ENCODE data around the gene CBLB.

The CBLB gene

DNA sequence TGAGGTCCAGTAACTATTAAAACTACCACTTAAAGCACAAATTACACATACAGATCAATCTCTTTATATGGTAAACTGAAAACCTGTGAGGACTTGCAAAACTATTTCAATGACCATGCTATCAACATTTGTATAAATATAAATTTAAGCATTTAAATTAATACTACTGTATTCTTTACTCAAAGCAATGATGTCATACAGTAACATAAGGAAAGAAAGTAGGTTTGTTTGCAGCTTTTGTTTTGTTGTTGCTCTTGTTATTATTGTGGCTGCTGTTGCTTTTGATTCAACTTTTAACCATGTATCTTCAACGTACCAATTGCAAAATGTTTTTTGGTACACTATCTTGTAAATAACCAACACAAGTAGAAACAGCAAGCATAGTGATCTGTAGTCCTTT is 22.0 kb downstream of the CBLB start:
- DNase-seq (ENCODE audit: low spot score), result no peak
- in situ Hi-C loops (cut with MboI; ENCODE audit: low sequenced_read_pairs, unreplicated experiment), result loop anchor here (25.0 kb wide), 1 partner anchor 1215 kb away; no protein-coding TSS in a partner anchor
- TF ChIP-seq CTCF (IDR thresholded peaks at IDR 0.05; ENCODE audit: borderline replicate concordance, control extremely low read depth, extremely low read depth, insufficient read depth, missing control alignments), result no peak

DNA sequence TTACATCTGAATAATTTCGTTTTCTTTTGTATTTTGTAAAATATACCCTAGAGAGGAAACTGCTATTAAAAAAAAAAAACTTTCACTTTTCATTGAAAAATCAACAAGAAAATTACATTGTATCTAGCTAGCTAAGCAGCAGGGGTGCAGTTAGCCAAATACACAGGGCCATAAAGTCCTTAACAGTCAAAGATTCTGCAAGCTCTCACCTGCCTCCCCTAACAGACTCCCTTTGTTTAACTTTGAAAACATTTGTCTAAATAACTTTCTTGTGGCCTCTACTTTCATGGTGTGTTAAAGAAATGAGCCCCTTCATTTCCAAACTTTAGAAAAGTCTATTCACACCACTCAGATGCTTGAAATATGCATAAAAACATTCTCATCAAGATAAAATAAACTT is 23.3 kb downstream of the CBLB start:
- no peak for TF ChIP-seq CTCF (IDR thresholded peaks at IDR 0.05; ENCODE audit: borderline replicate concordance, control extremely low read depth, extremely low read depth, insufficient read depth, missing control alignments)
- in situ Hi-C loops (cut with MboI; ENCODE audit: low sequenced_read_pairs, unreplicated experiment), result loop anchor here (25.0 kb wide), 1 partner anchor 1217 kb away; no protein-coding TSS in a partner anchor
- no peak for DNase-seq (ENCODE audit: low spot score)

GRCh38 chr3:105844704-105845103 is 24.1 kb downstream of the CBLB start:
- no peak for TF ChIP-seq CTCF (IDR thresholded peaks at IDR 0.05; ENCODE audit: borderline replicate concordance, control extremely low read depth, extremely low read depth, insufficient read depth, missing control alignments)
- in situ Hi-C loops (cut with MboI; ENCODE audit: low sequenced_read_pairs, unreplicated experiment), result loop anchor here (25.0 kb wide), 1 partner anchor 1218 kb away; no protein-coding TSS in a partner anchor
- no peak for DNase-seq (ENCODE audit: low spot score)

GRCh38 chr3:105843994-105844393 is 24.8 kb downstream of the CBLB start:
- TF ChIP-seq CTCF (IDR thresholded peaks at IDR 0.05; ENCODE audit: borderline replicate concordance, control extremely low read depth, extremely low read depth, insufficient read depth, missing control alignments), result no peak
- DNase-seq (ENCODE audit: low spot score), result no peak
- in situ Hi-C loops (cut with MboI; ENCODE audit: low sequenced_read_pairs, unreplicated experiment), result loop anchor here (25.0 kb wide), 1 partner anchor 1218 kb away; no protein-coding TSS in a partner anchor

DNA sequence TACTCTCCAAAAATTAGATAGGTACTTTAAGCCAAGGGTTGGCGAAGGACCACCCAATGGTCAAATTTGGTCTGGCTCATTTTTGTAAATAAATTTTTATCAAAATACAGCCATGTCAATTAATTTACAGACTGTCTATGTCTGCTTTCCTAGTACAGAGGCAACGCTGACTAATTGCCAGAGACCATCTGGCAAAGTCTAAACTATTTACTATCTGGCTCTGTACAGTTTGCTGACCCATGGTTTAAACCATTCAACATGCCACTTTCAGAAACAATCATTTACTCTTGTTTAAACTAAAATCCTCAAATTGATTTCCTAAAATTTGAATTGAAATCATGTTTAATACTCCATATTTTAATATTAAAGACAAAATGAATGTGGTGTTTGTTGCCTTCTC is 25.9 kb downstream of the CBLB start:
- TF ChIP-seq CTCF (IDR thresholded peaks at IDR 0.05; ENCODE audit: borderline replicate concordance, control extremely low read depth, extremely low read depth, insufficient read depth, missing control alignments), result no peak
- in situ Hi-C loops (cut with MboI; ENCODE audit: low sequenced_read_pairs, unreplicated experiment), result loop anchor here (25.0 kb wide), 1 partner anchor 1219 kb away; no protein-coding TSS in a partner anchor
- DNase-seq (ENCODE audit: low spot score), result no peak

- in situ Hi-C loops (cut with MboI; ENCODE audit: low sequenced_read_pairs, unreplicated experiment), result loop anchor here (25.0 kb wide), 1 partner anchor 1220 kb away; no protein-coding TSS in a partner anchor
Observed at GRCh38 chr3:105842449-105842848, 26.4 kb downstream of the CBLB start.

More at GRCh38 chr3:105842449-105842848, 26.4 kb downstream of the CBLB start:
- DNase-seq (ENCODE audit: low spot score), result no peak
- TF ChIP-seq CTCF (IDR thresholded peaks at IDR 0.05; ENCODE audit: borderline replicate concordance, control extremely low read depth, extremely low read depth, insufficient read depth, missing control alignments), result no peak
